ENCODE data around the gene CRYBG1.

GRCh38 chr6:106334646-106335448 lies 25.7 kb upstream of the CRYBG1 start:
- TF ChIP-seq CEBPB (IDR thresholded peaks at IDR 0.05; ENCODE audit: low read depth, low read length) (no peak), CTCF (conservative IDR thresholded peaks at IDR 0.05; ENCODE audit: low read depth, low read length) (peak; percentile 68), POLR2A (IDR thresholded peaks at IDR 0.05; ENCODE audit: low read depth, low read length) (no peak), MXI1 (IDR thresholded peaks at IDR 0.05; ENCODE audit: borderline replicate concordance, low read depth, low read length) (no peak), MAFK (IDR thresholded peaks at IDR 0.05; ENCODE audit: low read depth, low read length) (no peak), RFX5 (IDR thresholded peaks at IDR 0.05; ENCODE audit: low read depth, low read length) (no peak), NFE2L2 (IDR thresholded peaks at IDR 0.05; ENCODE audit: low read depth, low read length) (no peak), RAD21 (IDR thresholded peaks at IDR 0.05; ENCODE audit: low read length) (peak; percentile 66), ELK1 (IDR thresholded peaks at IDR 0.05; ENCODE audit: borderline replicate concordance, low read depth, low read length) (no peak), RCOR1 (IDR thresholded peaks at IDR 0.05; ENCODE audit: insufficient replicate concordance, low read length) (no peak), SMC3 (IDR thresholded peaks at IDR 0.05; ENCODE audit: low read depth, low read length) (peak; percentile 35; the same call in 1 of the 2 replicates)

All from IMR-90 (cell line).